IMR-90 (cell line): ENCODE results near the gene IVNS1ABP. TPM values are rescaled to one million over a fixed set of nuclear protein-coding genes. Genes with fewer than 3 reads are reported as not detected.

ENCODE experiments used
- ATAC-seq: fragments of 200-7000 bp; cut with Tn5 transposase; 2 replicates; pipeline ENCODE4 v1.9.1; 2020; ENCODE audit warnings: low read depth, mild to moderate bottlenecking, moderate library complexity
- BruUV-seq: library from RNA; stranded (reverse); fragments of 400-500 nt; replicated peaks from 2 replicates; lab custom pipeline; 2021; lab: Mats Ljungman, UMichigan
- CTCF ChIA-PET: fragments of 300-600 bp; formaldehyde crosslinking; extraction: SDS; loops from one replicate; lab custom pipeline; 2021; ENCODE audit warnings: antibody characterized with exemption; lab: Yijun Ruan, JAX
- POLR2A ChIA-PET: fragments of 300-600 bp; sonication (Branson Sonifier 250); formaldehyde crosslinking; loops from one replicate; lab custom pipeline; 2022; ENCODE audit warnings: antibody characterized with exemption; ENCODE audit not compliant: unreplicated experiment; lab: Charles Lee
- DNase-seq: peaks from one replicate; pipeline ENCODE4 v3.0.0; 2013
- H2AFZ ChIP-seq: replicated peaks from 2 replicates; pipeline ENCODE3; 2013; ENCODE audit warnings: low read length, mild to moderate bottlenecking; ENCODE audit not compliant: poor library complexity
- H2AK5ac ChIP-seq: 2 replicates; pipeline ENCODE4 v1.6.1; 2013; ENCODE audit warnings: low read depth, low read length, inconsistent platforms
- H2AK9ac ChIP-seq: replicated peaks from 2 replicates; pipeline ENCODE3; 2013; ENCODE audit warnings: mild to moderate bottlenecking, low read depth, low read length, moderate library complexity; ENCODE audit not compliant: poor library complexity
- H2BK120ac ChIP-seq: 2 replicates; pipeline ENCODE4 v1.6.1; 2013; ENCODE audit warnings: low read depth, low read length, inconsistent platforms
- H2BK15ac ChIP-seq: 3 replicates; pipeline ENCODE4 v1.6.1; 2013; ENCODE audit warnings: low read depth, low read length, inconsistent platforms
- H2BK20ac ChIP-seq: 2 replicates; pipeline ENCODE4 v1.6.1; 2013; ENCODE audit warnings: low read depth, mild to moderate bottlenecking, inconsistent platforms, low read length, moderate library complexity
- H2BK5ac ChIP-seq: 2 replicates; pipeline ENCODE4 v1.6.1; 2013; ENCODE audit warnings: mild to moderate bottlenecking, low read depth, low read length, inconsistent platforms; ENCODE audit not compliant: poor library complexity, severe bottlenecking
- H3K14ac ChIP-seq: replicated peaks from 2 replicates; pipeline ENCODE4 v1.6.1; 2013; ENCODE audit warnings: low read depth, low read length, inconsistent platforms
- H3K18ac ChIP-seq: 2 replicates; pipeline ENCODE4 v1.6.1; 2013; ENCODE audit warnings: low read depth, low read length, control low read depth
- H3K23ac ChIP-seq: 2 replicates; pipeline ENCODE4 v1.6.1; 2013; ENCODE audit warnings: low read depth, low read length, inconsistent platforms
- H3K27ac ChIP-seq: 2 replicates; pipeline ENCODE4 v1.5.1; 2013; ENCODE audit warnings: mild to moderate bottlenecking, control low read depth, low read length; ENCODE audit not compliant: insufficient read depth
- H3K27me3 ChIP-seq: 2 replicates; pipeline ENCODE4 v1.6.1; 2013; ENCODE audit warnings: low read length; ENCODE audit not compliant: control insufficient read depth, insufficient read depth
- H3K36me3 ChIP-seq: 2 replicates; pipeline ENCODE4 v1.6.1; 2013; ENCODE audit warnings: low read length, mixed read lengths; ENCODE audit not compliant: control insufficient read depth, insufficient read depth
- H3K4ac ChIP-seq: 2 replicates; pipeline ENCODE4 v1.6.1; 2013; ENCODE audit warnings: low read depth, low read length, inconsistent platforms
- H3K4me1 ChIP-seq: 2 replicates; pipeline ENCODE4 v1.6.1; 2013; ENCODE audit warnings: low read length, mixed read lengths; ENCODE audit not compliant: control insufficient read depth, insufficient read depth
- H3K4me2 ChIP-seq: 2 replicates; pipeline ENCODE4 v1.6.1; 2013; ENCODE audit warnings: low read depth, mild to moderate bottlenecking, control low read depth, low read length, moderate library complexity
- H3K4me3 ChIP-seq: 2 replicates; pipeline ENCODE4 v1.5.1; 2013; ENCODE audit warnings: low read depth, mild to moderate bottlenecking, control low read depth, low read length, moderate library complexity; ENCODE audit not compliant: insufficient read depth
- H3K56ac ChIP-seq: 2 replicates; pipeline ENCODE4 v1.6.1; 2013; ENCODE audit warnings: low read length, inconsistent platforms; ENCODE audit not compliant: insufficient read depth; ENCODE audit errors: extremely low read depth
- H3K79me1 ChIP-seq, 2 experiments: 2 replicates each; pipeline ENCODE4 v1.6.1; 2013; ENCODE audit warnings: low read length in 2 of 2, inconsistent platforms in 1 of 2, low read depth in 1 of 2
- H3K9ac ChIP-seq: 2 replicates; pipeline ENCODE4 v1.6.1; 2013; ENCODE audit warnings: low read depth, low read length, control low read depth
- H3K9me1 ChIP-seq: 2 replicates; pipeline ENCODE4 v1.6.1; 2013; ENCODE audit warnings: low read length, inconsistent platforms; ENCODE audit not compliant: insufficient read depth
- H3K9me3 ChIP-seq: 2 replicates; pipeline ENCODE4 v1.6.1; 2013; ENCODE audit warnings: low read length; ENCODE audit not compliant: control insufficient read depth, insufficient read depth
- H4K20me1 ChIP-seq: 2 replicates; pipeline ENCODE4 v1.6.1; 2013; ENCODE audit warnings: low read length, inconsistent platforms; ENCODE audit not compliant: insufficient read depth
- H4K5ac ChIP-seq: 2 replicates; pipeline ENCODE4 v1.6.1; 2013; ENCODE audit warnings: mild to moderate bottlenecking, low read depth, low read length, control low read depth
- H4K8ac ChIP-seq, 2 experiments: 2 replicates each; pipeline ENCODE4 v1.6.1; 2013; ENCODE audit warnings: low read depth in 2 of 2, low read length in 2 of 2, control low read depth in 1 of 2, inconsistent platforms in 1 of 2
- H4K91ac ChIP-seq: 2 replicates; pipeline ENCODE4 v1.6.1; 2013; ENCODE audit warnings: low read depth, low read length, inconsistent platforms; ENCODE audit not compliant: insufficient read depth
- BHLHE40 ChIP-seq: fragments of 150-350 bp; IDR thresholded peaks from 2 replicates; pipeline ENCODE4 v1.6.1; 2016; ENCODE audit warnings: mild to moderate bottlenecking, low read depth, low read length
- CEBPB ChIP-seq: IDR thresholded peaks from 2 replicates; pipeline ENCODE4 v1.6.1; 2012; ENCODE audit warnings: low read depth, low read length, improper control_type of control experiment
- CHD1 ChIP-seq: IDR thresholded peaks from 2 replicates; pipeline ENCODE4 v1.6.1; 2012; ENCODE audit warnings: low read depth, low read length, improper control_type of control experiment
- ELK1 ChIP-seq: fragments of 150-350 bp; IDR thresholded peaks from 2 replicates; pipeline ENCODE4 v1.6.1; 2016; ENCODE audit warnings: low read depth, mild to moderate bottlenecking, low read length, moderate library complexity, borderline replicate concordance
- MAFK ChIP-seq: IDR thresholded peaks from 2 replicates; pipeline ENCODE4 v1.6.1; 2012; ENCODE audit warnings: low read depth, low read length, improper control_type of control experiment
- MAZ ChIP-seq: IDR thresholded peaks from 2 replicates; pipeline ENCODE4 v1.6.1; 2012; ENCODE audit warnings: low read depth, mild to moderate bottlenecking, low read length, improper control_type of control experiment, moderate library complexity, borderline replicate concordance
- MXI1 ChIP-seq: IDR thresholded peaks from 2 replicates; pipeline ENCODE4 v1.6.1; 2012; ENCODE audit warnings: low read depth, mild to moderate bottlenecking, low read length, moderate library complexity, borderline replicate concordance
- NFE2L2 ChIP-seq: fragments of 150-350 bp; IDR thresholded peaks from 2 replicates; pipeline ENCODE4 v1.6.1; 2016; ENCODE audit warnings: low read depth, mild to moderate bottlenecking, low read length
- RAD21 ChIP-seq: IDR thresholded peaks from 2 replicates; pipeline ENCODE4 v1.6.1; 2012; ENCODE audit warnings: low read length, improper control_type of control experiment
- RCOR1 ChIP-seq: IDR thresholded peaks from 2 replicates; pipeline ENCODE4 v1.6.1; 2012; ENCODE audit warnings: mild to moderate bottlenecking, low read length, improper control_type of control experiment; ENCODE audit not compliant: insufficient replicate concordance
- WGBS, 2 experiments: methylation state at CpG; one replicate each; pipeline versions ENCODE4 v1.1.5 to v1.1.7; 2013; ENCODE audit warnings: missing lambda C conversion rate in 2 of 2; ENCODE audit not compliant: insufficient read length in 1 of 2; ENCODE audit errors: extremely low coverage in 2 of 2; 5-methylcytosine and 5-hydroxymethylcytosine counted together
- dilution Hi-C: fragments of 300-500 bp; cut with HindIII; formaldehyde crosslinking; loops from one replicate; pipeline ENCODE4 v1.14.3; 2018; ENCODE audit warnings: low sequenced_read_pairs; ENCODE audit not compliant: unreplicated experiment
- in situ Hi-C: fragments of 300-500 bp; cut with MboI; formaldehyde crosslinking; loops from 3 replicates; pipeline ENCODE4 v1.14.3; 2019; ENCODE audit warnings: low sequenced_read_pairs, inconsistent platforms, mixed read lengths
- intact Hi-C: fragments of 100-400 bp; cut with micrococcal nuclease; formaldehyde crosslinking; loops from 2 replicates; pipeline ENCODE4 v1.10.0; 2022
- polyA plus RNA-seq, 3 experiments: library from polyadenylated mRNA; depleted of rRNA; stranded (reverse); fragments of >200 nt; gene quantifications; 2 replicates each; pipeline ENCODE4 v1.2.3, GENCODE V29; 2012; ENCODE audit warnings: low replicate concordance in 1 of 3
- total RNA-seq: library from RNA; depleted of rRNA; stranded (reverse); fragments of >200 nt; gene quantifications from 2 replicates; pipeline ENCODE4 v1.2.3, GENCODE V29; 2012

Gene IVNS1ABP
- total and polyA plus RNA-seq, 2 of the 4 experiments (the other 2 are of a cell fraction), result 21.8 to 26.7 TPM

DNA sequence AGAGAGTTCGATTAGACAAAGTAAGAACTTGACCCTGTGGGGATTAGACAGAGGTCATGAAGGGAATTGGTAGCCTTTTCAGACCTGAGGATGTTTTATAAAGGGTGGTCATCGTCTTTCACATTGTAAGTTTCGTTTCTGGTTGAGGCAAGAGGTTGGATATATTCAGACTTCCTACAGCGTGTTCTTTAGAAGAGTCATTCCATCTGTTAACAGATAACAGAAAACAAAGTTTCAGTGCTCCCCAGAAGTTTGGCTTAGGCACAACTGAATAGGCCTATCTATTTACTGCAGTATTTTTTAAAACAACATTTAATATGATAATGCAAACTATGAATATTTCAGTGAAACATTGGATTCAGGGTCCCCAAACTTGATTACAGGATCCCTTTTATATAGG is 17.1 kb upstream of the IVNS1ABP start:
- Histone ChIP-seq H2BK120ac (no peak overlapping the region), H3K14ac (no peak overlapping the region), H3K56ac (no peak overlapping the region), H3K9ac (no peak overlapping the region), H3K36me3 (no peaks in the 10 kb centered on the region), H2AK5ac (no peak overlapping the region), H3K9me1 (no peaks in the 10 kb centered on the region), H3K23ac (no peak overlapping the region), H3K27ac (no peak overlapping the region), H3K18ac (no peak overlapping the region), H3K79me1 (no peaks in the 10 kb centered on the region), H2BK20ac (no peak overlapping the region), H3K9me3 (no peaks in the 10 kb centered on the region), H4K5ac (no peak overlapping the region; the same call in 1 of the 2 replicates), H4K8ac (no peak overlapping the region), H3K27me3 (no peaks in the 10 kb centered on the region; the same call in 1 of the 2 replicates), H3K4me3 (peak overlapping the region; percentile 18; the same call in 1 of the 2 replicates), H2BK15ac (no peak overlapping the region), H2BK5ac (no peak overlapping the region), H4K91ac (no peak overlapping the region), H3K4ac (no peak overlapping the region), H3K4me2 (peak overlapping the region; percentile 87), H4K20me1 (no peaks in the 10 kb centered on the region), H3K4me1 (no peaks in the 10 kb centered on the region), H2AFZ (no peak overlapping the region), H2AK9ac (no peak overlapping the region)
- intact Hi-C loops, result no loop called here
- TF ChIP-seq ELK1 (no peak), MXI1 (no peak), RCOR1 (no peak), MAFK (no peak), RAD21 (no peak), CHD1 (no peak), CEBPB (no peak), MAZ (no peak), NFE2L2 (no peak), BHLHE40 (no peak)
- DNase-seq (no peak), ATAC-seq (no peak)
- in situ Hi-C loops, result no loop called here
- no TSS peak for BruUV-seq
- 67% methylated on average over 1 of the region's 4 CpGs; no CpG with 5 or more reads in 1 of the 2 experiments for WGBS, 2 experiments
- ChIA-PET POLR2A (no interaction called here), CTCF (no interaction called here)
- dilution Hi-C loops, result no loop called here
